GM18498 (cell line): ENCODE results near the gene STING1.
A peak's percentile ranks its signal among the peaks of the same experiment; 100 is the strongest.
"Not testable (repeated sequence)": the region's sequence is repeated elsewhere in the genome, so short reads cannot be mapped to it uniquely, and the experiment has no call there.

Experiments used
- ATAC-seq: cut with Tn5 transposase; IDR thresholded peaks from one replicate; pipeline ENCODE4 v1.9.1; 2021; ENCODE audit warnings: mild to moderate bottlenecking, moderate library complexity; ENCODE audit not compliant: unreplicated experiment

Gene STING1

DNA sequence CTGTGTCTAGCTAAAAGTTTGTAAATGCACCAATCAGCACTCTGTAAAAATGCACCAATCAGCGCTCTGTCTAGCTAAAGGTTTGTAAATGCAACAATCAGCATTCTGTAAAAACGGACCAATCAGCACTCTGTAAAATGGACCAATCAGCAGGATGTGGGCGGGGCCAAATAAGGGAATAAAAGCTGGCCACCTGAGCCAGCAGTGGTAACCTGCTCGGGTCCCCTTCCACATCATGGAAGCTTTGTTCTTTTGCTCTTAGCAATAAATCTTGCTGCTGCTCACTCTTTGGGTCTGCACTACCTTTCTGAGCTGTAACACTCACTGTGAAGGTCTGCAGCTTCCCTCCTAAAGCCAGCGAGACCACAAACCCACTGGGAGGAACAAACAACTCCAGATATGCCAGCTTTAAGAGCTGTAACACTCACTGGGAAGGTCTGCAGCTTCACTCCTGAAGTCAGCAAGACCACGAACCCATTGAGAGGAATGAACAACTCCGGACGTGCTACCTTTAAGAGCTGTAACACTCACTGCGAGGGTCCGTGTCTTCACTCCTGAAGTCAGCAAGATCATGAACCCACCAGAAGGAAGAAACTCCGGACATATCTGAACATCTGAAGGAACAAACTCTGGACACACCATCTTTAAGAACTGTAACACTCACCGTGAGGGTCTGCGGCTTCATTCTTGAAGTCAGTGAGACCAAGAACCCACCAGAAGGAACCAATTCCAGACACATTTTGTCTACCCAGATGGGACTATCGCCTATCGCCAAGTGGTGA lies 20.7 kb upstream of the STING1 start:
- ATAC-seq: not testable (repeated sequence)

DNA sequence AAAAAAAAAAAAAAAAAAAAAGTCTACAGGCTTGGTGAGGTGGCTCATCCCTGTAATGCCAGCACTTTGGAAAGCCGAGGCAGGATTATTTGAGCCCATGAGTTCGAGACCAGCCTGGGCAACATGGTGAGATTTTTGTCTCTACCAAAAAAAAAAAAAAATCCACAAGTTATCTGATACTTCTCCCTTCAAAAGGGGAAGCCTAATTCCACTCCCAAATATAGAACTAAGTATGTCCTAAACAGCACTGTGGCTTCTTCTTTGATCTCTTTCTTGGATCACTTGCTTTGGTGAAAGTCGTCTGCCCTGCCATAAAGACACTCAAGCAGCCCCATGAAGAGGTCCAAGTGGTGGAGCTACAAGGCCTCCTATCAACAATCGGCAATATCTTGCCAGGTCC lies 18.8 kb upstream of the STING1 start:
- no peak for ATAC-seq

DNA sequence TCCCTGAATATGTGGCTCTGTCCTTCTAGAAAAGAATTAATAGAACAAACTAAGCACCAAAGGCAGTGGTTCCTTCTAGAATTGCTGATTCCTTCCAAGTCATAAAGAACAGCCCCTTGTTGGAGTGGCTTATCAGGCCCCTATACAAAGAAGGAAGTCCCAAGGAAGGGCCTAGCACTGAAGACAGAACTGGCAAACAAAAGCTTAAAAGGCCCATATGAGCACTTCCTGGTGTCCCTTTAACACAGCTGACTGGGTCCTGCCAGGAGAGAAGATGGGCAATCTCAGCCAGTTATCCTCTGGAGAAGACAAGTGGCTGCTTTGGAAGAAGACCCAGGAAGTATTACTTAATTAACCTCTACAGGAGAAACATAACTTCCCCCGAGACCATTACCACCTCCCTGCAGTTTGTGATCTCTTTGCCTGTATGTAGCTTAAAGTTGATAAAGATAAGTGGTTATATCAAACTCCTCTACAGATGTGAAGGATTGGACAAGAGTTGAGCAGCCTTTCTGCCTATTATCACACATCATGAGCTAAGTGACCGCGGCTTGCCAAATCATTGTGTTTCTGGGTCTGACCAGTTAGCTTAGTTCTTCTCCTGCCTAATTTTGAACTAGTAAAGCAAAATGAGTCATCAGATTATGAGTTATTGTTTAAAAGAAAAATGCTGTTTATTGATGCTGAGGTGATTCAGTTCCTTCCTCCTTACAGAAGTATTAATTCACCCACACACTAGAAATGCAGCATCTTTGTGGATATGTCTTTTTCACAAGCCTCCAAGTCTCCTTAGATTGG lies 13.3 kb upstream of the STING1 start:
- ATAC-seq: no peak

DNA sequence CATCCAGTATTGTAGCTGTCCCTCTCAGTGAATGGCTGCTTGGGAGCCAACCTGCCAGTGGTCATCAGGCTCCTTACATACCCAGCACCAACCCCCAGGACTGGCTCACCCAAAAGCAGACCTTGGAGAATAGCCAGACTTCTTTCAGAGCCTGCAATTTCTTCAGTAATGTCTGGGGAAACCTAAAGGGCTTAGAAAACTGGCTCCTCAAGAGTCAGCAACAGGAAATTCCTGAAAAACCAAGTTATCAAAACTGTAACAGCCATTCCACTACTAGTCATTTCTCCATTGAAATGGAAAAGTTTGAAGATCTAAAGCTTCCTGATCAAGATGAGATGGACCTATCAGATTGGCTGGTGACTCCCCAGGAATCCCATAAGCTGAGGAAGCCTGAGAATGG lies 12.3 kb upstream of the STING1 start:
- ATAC-seq: no peak

DNA sequence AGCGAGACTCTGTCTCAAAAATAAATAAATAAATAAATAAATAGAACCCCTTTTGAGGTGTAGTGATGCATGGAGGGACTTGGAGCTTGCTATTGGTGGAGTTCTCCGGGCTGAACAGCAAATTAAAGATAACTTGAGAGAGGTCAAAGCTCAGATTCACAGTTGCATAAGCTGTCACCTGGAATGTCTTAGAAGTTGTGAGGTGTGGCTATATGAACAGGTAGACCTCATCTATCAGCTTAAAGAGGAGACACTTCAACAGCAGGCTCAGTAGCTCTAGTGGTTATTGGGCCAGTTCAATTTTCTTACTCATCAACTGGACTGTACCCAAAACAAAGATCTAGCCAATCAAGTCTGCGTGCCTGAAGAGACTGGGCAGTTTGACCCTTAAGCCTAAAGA lies 11.7 kb upstream of the STING1 start:
- no peak for ATAC-seq

DNA sequence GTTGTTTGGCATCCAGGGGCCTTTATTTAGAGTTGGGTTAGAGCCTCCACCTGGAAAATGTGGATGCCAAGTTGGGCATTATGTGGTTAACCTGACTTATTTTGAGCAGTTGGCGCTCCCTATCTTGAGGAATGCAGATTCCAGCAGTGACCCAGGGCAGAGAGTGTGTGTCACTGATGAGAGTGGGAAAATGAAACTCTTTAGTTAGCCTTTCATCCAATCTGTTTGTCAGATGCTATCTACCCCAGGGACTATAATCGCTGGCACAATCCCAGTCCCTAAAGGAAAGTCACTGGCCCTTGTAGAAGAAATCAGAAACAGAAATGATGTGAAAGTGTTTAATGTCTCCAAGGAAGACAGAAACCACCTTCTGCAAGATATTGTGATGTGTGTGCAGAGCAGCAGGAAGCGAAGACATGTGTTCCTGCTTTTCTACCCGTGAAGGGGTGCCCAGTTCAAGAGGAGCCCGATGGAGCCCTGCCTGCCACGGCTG lies 10.2 kb upstream of the STING1 start:
- ATAC-seq: no peak

DNA sequence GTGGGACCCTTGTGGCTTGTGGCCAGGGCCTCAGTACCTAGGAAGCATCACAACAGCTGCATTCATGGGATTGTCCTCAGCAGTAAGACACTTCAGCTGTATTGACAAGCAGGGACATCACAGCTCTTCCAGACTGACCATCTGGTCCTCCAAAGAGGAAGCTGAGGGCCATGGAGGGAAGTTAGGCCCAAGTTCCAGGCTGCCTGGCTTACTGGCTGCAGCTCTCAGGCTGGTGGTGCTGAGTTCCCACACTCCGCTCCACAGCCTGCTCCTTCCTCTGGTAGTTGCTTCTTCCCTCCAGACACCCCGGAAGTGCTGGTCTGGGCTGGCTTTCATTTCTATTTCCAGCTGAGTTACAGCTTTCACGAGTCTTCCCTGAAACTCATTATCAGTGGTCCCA lies 5.7 kb upstream of the STING1 start:
- ATAC-seq: no peak

DNA sequence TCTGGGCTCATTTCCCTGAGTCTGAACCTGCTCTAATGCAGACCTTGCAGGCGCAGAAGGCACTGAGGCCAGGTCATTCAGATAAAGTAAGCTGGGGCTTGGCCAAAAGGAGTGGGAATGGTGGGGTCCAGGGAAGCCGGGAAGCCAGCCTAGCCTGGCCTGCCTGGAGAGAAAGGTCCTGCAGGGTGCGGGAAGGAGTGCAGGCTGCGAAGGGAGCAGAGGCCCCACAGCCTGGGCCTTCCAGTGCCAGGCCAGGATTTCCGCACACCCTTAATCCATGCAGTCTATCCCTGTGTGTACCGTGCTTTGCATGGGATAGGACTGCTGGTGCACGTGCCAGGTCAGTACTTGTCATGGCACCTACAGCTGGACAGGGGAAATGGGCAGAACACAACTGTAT lies 3.6 kb upstream of the STING1 start:
- ATAC-seq: no peak

DNA sequence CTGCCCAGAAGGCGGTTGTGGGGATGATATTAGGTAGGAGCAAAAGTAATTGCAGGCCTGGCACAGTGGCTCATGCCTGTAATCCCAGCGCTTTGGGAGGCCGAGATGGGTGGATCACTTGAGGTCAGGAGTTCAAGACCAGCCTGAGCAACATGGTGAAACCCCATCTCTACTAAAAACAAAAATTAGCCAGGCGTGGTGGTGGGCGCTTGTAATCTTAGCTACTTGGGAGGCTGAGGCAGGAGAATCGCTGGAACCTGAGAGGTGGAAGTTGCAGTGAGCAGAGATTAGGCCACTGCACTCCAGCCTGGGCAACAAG lies 291 bp upstream of the STING1 start:
- ATAC-seq: not testable (repeated sequence)

DNA sequence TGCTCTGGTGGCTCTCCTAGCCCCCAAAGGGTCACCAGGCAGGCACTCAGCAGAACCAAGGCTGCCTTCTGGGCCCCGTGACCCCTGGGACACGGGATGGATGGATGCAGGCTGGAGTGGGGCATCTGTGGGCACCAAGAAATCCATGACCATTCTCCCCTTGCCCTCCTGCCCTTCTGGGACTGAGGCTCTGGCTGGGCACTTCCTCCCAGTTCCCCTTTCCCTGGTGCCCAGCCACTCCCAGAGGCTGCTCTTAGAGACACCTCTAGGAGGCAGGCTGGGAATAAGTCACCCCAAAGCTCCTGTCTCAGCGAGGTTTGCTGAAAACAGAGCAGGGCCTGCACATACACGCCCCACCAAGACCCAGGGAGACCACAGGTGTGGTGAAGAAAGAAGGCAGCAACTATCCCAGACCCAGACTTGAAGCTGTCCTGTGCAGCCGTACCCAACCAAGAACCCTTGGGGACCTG lies 943 bp downstream of the STING1 start:
- peak; percentile 6 for ATAC-seq

DNA sequence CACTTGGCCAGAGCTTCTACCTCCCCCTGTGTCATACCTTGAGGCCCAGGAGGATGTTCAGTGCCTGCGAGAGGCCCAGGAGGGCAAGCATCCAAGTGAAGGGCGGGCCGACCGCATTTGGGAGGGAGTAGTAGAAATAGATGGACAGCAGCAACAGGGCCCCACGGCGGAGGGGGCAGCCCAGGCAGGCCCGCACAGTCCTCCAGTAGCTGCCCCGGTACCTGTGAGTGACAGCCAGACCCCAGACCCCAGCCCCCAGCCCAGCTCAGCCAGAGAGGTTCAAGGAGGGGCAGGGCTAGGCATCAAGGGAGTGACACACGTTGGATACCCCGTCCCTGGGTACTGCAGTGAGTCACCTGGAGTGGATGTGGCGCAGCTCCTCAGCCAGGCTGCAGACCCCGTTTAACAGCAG lies 1.4 kb downstream of the STING1 start:
- ATAC-seq: no peak

DNA sequence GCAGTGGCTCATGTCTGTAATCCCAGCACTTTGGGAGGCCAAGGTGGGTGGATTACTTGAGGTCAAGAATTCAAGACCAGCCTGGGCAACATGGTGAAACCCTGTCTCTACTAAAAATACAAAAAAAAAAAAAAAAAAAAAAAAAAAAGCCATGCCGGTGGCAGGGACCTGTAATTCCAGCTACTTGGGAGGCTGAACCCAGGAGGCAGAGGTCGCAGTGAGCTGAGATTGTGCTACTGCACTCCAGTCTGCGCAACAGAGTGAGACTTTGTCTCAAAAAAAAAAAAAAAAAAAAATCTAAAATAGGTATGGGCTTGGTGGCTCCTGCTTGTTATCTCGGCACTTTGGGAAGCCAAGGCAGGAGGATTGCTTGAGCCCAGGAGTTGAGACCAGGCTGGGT lies 2.8 kb downstream of the STING1 start:
- ATAC-seq: not testable (repeated sequence)

DNA sequence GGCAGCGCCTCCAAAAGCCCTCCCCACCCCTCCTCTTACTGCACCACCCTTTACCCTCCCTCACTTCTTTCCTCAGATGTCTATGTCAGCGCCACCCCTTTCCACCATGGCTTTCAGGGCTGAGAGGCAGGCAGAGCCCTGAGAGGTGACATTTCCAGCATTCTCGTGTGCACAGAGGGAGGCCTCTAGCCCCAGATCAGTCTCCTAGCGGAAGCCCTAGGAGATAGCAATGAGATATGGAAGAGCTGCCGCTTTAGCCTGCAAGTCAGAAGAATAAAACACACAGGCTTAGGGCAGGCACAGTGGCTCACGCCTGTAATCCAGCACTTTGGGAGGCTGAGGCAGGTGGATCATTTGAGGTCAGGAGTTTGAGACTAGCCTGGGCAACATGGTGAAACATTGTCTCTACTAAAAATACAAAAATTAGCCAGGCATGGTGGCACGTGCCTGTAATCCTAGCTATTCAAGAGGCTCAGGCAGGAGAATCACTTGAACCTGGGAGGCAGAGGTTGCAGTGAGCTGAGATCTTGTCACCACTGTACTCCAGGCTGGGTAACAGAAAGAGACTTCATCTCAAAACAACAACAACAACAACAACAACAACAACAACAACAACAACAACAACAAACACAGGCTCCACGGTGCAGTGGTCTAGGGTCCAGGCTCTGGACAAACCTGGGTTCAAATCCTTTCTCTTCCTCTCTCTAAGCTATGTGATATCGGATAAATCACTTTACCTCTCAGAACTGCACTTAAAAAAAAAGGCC lies 3.7 kb downstream of the STING1 start:
- not testable (repeated sequence) for ATAC-seq

DNA sequence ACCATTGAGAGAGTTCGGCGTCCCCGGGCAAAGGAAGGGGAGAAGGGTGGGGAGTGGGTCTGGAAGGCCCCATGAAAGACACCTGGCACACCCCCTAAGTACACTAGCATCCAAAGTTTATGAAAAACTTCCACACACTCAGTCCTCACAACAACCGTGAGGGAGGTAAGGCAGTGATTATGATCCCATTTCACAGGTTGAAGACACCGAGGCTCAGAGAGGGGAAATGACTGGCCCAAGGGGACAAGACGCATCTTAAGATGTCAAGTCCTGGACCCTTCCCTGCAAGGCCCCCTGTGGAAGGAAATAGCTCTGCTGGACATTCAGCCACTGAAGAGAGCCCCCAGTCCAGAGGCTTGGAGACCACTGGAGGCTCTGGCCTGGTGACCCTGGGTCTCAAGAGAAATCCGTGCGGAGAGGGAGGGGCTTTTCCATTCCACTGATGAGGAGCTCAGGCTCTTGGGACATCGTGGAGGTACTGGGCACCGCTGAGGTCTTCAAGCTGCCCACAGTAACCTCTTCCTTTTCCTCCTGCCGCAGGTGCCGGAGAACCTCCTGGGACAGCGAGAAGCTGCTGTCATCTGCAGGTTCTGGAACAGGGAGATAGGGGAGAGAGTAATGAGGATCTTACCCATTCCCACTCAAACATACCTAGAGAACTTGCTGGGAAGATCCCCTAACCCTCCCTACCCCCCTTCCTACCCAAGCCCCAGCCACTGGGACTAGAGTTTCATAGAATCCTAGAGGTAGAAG lies 6.5 kb downstream of the STING1 start:
- no peak for ATAC-seq

DNA sequence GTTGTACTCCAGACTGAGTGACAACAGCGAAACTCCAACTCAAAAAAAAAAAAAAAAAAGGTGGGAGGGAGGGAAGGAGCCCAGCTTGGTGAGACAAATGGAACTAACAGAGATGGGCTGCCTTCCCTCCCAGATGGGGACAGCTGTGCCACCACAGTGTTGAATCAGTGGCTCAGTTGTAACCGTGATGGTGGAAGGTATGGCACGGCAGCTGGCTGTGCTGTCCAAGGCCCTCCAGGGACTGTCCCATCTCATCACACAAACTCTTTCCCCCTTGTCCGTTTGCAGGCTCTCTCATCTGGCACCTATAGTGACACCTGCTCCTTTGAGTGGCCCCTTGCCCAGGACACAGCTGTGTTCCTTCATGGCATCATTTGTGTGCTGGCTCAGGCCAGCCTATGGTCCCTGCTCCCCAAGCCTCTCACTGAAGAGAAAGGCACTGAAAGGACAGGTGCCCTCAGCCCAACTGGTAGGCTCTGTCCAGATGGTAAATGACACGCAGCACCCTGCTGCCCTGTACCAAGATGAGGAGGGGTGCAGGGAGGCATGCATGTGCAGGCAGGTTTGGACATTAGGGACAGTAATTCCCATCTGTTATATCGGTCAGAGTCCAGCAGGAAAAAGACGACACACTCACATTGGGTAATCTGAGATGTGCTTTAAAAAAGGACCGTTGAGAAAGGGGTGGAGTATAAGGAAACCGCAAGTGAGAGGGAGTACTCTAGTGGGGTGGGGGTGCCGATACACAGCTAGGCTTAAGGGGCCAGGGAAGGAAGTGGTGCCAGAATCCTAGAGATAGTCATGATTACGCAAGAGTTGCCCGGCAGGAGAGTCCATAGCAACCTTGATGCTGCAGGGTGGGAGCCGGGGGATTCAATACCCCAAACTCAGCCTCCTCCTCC lies 7.4 kb downstream of the STING1 start:
- ATAC-seq: no peak

DNA sequence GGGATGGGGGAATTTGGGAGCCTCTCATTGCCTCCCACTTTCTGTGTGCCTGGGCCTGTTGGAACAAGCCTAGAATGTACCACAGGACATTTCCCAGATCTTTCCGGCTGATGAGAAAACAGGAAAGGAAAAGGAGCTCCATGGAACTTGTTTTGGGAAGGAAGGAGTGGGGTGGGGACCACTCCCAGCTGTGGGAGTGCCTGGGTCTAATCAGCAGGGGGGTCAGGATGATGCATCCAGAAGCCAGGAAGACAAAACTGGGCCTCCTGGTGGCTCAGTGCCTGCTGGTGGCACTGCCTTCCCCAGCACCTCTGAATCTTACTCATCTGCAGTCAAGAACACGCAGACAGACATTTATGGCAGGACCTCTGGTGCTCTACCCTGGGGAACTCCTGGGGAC lies 9.0 kb downstream of the STING1 start:
- no peak for ATAC-seq

DNA sequence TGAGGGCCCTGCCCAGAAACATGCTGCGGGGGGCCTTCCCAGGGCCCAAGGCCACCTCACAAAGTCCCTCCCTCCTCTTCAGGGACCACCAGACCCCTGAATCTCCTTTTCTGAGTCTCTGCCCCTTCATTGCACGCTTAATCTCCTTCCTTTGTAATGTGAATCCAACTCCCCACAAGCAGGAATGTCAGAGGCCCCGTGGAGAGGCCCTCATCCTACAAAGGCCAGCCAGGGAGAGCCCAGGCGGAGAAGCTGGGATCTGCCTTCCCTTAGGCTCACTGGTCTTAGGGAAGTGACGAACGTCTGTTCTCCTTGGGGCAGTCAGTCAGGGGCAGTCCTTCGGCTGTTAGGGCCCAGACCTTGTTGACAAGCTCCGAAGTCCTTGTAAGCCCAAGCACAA lies 9.5 kb downstream of the STING1 start:
- no peak for ATAC-seq

DNA sequence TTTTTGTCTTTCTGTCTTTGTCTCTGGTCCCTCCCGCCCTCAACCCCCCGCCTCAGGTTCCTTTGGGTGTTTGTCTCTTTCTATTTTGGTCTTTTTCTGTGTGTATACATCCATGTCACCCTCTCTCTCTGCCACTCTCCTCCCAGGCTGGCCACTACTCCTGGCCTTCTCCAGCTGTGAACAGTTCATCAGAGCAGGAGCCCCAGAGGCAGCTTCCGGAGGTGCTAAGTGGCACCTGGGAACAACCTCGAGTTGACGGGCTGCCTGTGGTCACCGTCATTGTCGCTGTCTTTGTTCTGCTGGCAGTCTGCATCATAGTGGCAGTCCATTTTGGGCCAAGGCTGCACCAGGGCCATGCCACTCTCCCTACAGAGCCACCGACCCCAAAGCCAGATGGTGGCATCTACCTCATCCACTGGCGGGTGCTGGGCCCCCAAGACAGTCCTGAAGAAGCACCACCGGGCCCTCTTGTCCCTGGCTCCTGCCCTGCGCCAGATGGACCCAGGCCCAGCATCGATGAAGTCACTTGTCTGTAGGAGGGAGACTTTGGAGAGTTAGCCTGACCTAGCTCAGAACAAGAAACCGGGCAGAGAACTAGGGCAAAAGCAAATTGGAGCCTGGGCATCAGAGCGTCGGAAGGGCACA lies 10.1 kb downstream of the STING1 start:
- ATAC-seq: no peak

DNA sequence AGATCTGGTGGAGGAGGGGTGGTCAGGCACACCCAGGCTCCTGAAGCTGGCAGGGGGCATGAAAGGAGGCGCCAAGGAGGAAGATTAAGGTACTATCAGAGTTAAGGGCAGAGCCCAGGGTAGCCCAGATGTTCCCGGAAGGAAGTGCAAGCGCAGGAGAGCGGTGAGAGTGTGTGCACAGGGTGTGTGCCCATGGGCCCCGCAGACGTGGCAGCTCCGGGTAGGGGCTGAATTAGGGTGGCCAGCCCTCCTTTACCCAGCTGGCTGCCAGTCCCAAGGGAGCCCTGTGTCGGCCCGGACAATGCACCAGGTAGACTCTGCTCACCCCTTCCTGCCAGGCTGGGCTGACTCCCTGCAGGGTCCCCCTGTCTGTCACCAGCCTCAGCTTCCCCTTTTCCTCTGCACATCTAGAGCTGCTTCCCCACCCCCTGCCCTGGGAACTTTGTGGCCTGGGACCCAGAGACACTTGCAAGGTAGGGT lies 11.7 kb downstream of the STING1 start, which contains the start of gene SMIM33:
TSS of gene SMIM33 (plus strand) at position 184 of the 480 bp plus-strand sequence. CDS start at position 302, 118 bp downstream.
- no peak for ATAC-seq
